NCI-H1436 treated with DMSO at 0.1 percent for 48 hours (cell line): ENCODE measurements around the gene SIRT3.
"Not testable (repeated sequence)": the region's sequence is repeated elsewhere in the genome, so short reads cannot be mapped to it uniquely, and the experiment has no call there.

ENCODE experiments used
- DNase-seq: peaks from one replicate; lab custom pipeline; 2025; lab: John Stamatoyannopoulos, UW

The SIRT3 gene

GRCh38 chr11:270451-271318, 34.5 kb upstream of the SIRT3 start:
- DNase-seq, result no peak

- DNase-seq, result no peak
Measured at GRCh38 chr11:269146-269890, 33.2 kb upstream of the SIRT3 start.

DNA sequence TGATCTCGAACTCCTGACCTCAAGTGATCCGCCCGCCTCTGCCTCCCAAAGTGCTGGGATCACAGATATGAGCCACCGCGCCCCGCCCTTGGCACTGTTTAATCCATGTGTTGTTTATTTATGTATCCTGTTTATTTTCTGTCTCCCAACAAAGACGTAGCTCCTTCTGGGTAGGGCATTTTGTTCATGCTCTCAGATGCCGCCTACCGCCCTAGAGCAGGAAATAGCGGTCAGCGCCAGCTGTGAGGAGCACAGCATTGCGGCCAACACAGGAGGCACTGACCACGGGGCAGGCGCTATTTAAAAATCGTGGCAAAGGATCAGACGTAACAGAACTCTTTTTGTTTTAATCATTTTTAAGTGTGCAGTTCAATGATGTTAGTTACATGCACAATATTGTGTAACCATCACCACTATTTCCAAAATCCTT, 32.6 kb upstream of the SIRT3 start:
- DNase-seq, result not testable (repeated sequence)

- no peak for DNase-seq
Measured at GRCh38 chr11:267491-267994, 31.4 kb upstream of the SIRT3 start.

DNA sequence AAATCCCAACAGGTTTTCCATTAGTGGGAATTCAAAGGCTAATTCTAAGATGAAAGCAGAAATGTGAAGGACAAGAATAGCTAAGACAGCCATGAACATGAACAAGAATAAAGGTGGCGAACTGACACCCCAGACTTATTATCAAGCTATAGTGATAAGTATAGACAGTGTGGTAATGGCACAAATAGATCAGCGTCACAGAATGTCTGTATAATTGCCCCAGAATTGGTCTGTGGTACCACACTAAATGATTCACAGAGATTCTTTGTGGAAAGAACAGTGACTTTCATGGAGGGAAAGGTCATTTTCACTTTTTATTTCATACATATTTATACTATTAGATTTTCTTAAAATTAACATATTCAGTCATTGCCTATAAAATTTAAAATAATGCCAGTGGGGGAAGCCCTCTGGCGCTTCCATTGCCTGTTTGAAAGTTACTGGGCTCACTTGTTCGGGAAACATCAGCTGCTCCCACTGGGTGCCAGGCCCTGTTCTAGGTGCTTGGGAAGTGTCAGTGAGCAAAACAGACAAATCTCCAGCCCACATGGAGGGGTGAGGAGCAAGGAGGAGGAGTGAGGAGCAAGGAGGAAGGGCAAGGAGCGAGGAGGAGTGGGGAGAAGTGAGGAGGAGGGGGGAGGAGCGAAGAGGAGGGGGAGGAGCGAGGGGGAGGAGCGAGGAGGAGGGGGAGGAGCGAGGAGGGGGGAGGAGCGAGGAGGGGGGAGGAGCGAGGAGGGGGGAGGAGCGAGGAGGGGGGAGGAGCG, 30.7 kb upstream of the SIRT3 start:
- DNase-seq, result no peak

- DNase-seq, result no peak
Measured at GRCh38 chr11:261624-262023, 25.5 kb upstream of the SIRT3 start.

DNA sequence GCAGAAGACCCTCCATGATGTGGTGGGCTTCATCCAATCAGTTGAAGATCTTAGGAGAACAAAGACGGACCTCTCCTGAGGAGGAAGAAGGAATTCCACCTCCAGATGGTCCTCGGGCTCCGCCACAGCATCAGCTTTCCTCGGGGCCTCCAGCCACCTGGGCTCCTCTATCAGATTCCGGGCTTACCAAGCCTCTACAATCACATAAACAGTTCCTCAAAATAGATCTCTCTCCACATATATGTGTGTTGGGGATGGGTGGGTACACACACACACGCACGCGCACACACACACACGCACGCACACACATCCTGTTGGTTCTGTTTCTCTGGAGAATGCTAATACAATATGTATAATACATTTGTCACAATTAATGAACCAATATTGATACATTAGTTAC, 23.3 kb upstream of the SIRT3 start:
- DNase-seq, result no peak

DNA sequence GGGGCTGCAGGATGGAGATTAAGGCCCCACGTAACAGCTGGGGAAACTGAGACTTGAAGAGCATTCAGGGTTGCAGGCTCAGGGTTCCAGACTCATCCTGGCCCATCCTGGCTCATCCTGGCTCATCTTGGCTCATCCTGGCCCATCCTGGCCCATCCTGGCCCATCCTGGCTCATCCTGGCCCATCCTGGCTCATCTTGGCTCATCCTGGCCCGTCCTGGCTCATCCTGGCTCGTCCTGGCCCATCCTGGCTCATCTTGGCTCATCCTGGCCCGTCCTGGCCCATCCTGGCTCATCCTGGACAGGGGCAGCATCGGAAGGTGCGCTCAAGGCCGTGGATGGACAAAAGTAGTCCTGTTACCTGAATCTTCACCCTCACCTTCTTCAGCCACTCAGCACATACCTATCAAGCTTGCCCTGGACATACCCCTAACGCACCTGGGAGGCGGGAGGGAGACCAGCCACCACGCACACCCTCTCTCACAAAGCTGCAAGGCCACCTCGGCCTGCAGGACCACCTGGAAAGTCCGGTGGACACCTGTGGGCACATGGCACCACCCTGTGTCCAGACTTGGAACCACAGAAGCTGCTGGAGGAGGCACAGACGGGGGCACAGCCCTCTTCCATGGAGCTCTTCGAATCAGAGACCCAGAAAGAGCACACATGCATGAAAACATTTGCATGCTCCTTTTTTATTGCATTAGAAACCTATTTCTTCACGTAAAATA, 21.8 kb upstream of the SIRT3 start:
- no peak for DNase-seq

DNA sequence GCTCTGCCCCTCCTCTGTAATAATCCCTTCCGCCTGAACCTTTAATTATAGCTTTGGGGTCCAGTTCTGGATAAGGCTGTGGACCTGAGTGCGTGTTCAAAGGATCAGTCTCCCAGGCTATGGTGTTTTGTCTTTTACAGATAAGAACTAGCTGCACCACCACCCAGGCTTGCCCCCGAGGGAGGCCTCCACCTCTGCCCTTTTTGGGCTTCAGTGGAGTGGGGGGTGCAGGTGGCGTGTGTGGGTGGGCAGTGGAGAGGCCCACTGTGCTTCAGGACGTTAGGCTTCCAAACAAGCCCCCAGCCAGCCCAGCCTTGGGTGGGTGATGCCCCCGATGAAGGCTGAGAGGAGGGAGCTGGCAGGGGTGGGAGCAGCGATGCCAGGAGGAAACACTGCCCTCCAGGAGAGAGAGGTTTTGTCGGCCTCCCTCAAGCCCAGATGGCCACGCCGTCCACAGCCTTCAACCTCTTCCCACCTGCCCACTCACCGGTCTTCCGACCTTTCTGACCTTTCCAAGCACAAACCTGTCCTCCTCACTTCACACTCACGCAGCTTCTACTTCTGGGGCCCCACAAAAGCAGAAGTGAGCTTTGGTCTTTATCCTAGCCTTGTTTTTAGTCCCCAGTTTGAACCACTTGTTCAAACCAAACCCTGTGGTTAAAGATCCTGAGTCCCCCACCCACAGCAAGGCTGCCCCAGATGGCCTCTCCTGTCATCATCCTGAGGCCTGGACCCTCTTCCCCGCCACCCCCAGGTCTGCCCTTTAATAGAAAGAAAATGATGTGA, 21.0 kb upstream of the SIRT3 start:
- DNase-seq, result no peak

DNA sequence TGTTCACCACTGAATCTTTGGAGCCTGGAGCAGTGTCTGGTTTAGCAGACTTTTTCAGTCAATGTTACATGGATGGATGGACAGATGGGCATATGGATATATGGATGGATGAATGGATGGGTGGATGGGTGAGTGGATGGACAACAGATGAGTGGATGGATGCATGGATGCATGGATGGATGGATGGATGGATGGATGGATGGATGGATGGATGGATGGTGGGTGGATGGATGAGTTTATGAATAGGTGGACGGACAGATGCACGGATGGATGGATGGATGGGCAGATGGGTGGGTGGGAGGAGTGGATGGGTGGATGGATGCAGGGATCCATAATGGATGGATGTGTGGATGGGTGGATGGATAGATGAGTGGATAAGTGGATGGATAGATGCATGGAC, 19.7 kb upstream of the SIRT3 start:
- DNase-seq, result no peak

DNA sequence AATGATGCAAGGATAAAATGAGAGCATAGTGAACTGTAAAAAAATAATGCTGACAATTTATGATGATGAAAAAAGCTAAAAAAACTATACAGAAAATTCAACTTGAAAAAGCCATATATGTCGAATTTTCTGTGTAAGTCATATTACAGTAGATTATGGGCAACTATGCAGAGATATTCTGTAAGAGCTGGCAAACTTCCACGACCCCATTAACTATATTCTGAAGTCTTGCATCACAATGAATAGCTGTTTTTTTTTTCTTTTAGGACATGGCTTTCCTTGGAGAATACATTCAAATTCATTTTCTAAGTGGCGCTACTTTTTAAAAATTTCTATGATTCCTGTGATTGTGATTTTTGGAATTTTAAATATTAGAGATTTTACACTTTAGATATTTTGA, 19.0 kb upstream of the SIRT3 start:
- DNase-seq, result no peak

- DNase-seq, result no peak
Measured at GRCh38 chr11:253886-254270, 17.7 kb upstream of the SIRT3 start.

GRCh38 chr11:253160-253885, 17.2 kb upstream of the SIRT3 start:
- DNase-seq, result no peak

DNA sequence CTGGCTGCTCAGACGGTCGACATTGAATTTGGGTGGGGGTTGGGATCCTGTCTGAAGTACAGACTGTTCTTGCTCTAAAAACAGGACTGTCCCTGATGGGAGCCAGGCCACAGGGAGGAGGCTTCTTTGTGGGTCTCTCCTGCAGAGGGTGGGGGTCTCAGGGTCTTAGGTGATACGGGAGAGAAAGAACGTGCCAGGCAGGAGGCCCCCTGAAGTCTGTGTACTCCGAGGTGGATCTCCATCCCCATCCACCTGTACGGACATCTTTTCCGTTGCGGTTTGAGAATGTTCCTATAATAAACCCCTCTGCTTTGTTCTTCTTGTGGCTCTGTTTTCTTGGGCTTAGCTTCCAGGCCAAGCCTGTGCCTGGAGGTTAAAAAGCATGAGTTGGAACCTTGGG, 16.5 kb upstream of the SIRT3 start:
- DNase-seq, result no peak

- DNase-seq, result no peak
Measured at GRCh38 chr11:251550-251949, 15.4 kb upstream of the SIRT3 start.

- no peak for DNase-seq
Measured at GRCh38 chr11:250740-251299, 14.7 kb upstream of the SIRT3 start.

GRCh38 chr11:250274-250673, 14.1 kb upstream of the SIRT3 start:
- no peak for DNase-seq

- DNase-seq, result no peak
Measured at GRCh38 chr11:249062-249461, 12.9 kb upstream of the SIRT3 start.

- DNase-seq, result no peak
Measured at GRCh38 chr11:244376-244775, 8.2 kb upstream of the SIRT3 start.

- DNase-seq, result no peak
Measured at GRCh38 chr11:241634-242033, 5.5 kb upstream of the SIRT3 start.
